IPS-11a (cell line): Measurements from ENCODE around the gene PRRG2.
A peak's percentile ranks its signal among the peaks of the same experiment; 100 is the strongest.

Source experiments
- H3K4me3 ChIP-seq: one replicate; pipeline ENCODE4 v1.5.1; 2013; ENCODE audit warnings: low read depth, low read length, control low read depth

The PRRG2 gene

DNA sequence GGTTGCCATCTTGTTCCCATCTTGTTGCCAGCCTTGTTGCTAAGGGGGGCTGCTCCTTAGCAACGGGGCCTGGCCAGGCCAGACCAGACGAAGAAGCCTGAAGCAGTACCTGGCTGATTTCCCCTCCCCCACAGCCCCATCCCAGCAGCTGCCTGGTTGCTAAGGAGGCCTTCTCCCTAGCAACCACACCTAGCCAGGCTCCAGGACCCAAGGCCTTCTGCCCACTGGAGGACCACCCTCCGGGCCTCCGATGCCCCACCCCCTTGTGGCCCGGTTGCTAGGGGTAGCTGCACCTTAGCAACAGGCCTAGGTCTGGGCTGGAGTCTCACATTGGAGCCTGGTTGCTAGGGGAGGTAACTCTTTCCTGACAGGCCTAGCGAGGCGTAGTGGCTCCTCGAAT, 3.9 kb downstream of the PRRG2 start:
- H3K4me3 ChIP-seq = no peak overlapping the region

DNA sequence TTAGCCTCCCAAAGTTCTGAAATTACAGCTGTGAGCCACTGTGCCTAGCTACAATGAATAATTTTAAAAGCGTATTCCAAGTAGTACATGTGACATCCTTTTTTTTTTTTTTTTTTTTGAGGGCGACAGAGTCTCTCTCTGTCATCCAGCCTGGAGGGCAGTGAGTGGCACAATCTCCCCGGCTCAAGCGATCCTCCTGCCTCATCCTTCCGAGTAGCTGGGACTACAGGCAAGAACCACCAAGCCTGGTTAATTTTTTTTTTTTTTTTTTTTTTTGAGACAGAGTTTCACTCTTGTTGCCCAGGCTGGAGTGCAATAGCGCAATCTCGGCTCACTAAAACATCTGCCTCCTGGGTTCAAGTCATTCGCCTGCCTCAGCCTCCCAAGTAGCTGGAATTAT, 6.1 kb downstream of the PRRG2 start:
- no peak overlapping the region for H3K4me3 ChIP-seq

- H3K4me3 ChIP-seq = no peak overlapping the region
Observed at GRCh38 chr19:49588365-49589122, 7.4 kb downstream of the PRRG2 start.

GRCh38 chr19:49589502-49589905, 8.4 kb downstream of the PRRG2 start:
- no peak overlapping the region for H3K4me3 ChIP-seq

DNA sequence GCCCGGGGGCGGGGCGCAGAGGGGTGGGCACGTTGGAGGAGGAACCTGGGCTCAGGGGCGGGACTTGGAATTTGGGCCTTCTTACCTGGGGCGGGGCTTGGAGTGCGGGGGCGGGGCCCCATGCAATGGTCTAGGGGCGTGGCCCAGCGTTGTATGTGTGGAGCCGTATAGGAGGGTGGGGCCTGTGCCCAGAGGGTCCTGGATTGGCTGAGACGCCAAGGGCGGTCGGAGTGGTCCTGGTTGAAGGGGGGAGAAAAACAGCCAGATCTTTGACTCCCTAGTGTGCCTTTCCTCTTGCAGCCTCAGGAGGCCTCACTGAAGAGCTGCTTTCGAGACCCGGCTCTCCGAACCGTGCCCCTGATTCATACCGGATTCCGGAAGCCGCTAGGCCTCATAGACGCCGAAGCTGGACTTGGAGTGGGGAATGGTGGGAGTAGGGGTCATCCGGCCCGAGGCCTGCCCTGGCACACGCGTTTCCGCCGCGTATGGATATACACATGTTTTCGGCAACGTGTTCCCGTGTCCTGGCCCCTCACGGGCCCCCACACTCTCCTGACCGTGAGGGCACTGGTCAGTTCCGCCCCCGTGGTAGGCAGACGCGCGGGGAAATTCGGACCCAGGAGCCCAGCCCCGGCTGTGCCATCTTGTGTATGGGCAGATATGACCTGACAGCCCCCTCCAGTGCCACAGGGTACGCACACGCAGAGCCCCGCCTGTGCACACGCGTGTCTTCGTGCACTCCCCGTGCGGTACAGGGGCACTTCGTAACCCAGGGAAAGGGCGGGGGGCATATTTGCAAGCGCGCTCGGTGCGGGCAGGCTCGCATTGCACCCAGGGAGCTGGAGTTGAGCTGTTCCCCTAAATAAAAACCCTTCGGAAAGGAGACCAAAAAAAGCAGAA, 9.2 kb downstream of the PRRG2 start:
- H3K4me3 ChIP-seq = peak overlapping the region; percentile 59

DNA sequence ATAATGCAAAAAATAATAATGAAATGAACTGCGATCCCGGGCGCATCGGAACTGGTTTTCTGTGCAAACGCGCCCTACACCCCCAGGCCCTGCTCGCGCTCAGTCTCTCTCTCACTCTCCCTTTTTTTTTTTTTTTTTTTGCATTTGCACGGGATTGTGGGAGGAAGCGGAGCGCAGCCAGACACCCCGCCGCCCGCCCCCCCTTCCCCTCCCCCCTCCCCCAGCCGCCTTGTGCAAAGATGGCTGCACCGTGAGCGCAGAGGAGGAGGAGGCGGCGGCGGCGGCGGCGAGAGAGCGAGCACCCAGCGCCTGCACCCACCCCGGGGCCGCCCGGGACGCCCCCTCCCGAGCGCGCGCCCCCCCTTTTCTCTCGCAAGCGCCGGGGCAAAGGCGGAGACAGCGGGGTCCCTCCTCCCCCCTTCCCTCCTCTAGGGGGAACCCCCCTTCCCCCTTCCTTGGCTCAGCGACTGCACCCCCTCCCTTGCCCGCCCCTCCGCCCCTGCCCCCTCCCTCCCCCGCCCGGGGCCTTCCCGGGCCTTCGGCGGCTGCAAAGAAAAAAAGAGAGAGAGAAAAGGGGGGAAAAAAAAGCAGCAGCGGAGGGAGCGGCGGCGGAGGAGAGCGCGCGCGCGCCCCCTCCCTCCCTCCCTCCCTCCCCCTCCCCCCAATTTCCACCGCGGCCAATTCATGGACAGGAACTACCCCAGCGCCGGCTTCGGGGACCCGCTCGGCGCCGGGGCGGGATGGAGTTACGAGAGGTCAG, 10.0 kb downstream of the PRRG2 start, which contains the start of gene PRR12:
Gene PRR12 (plus strand): TSS at position 212 of the 760 bp plus-strand sequence. CDS start 473 bp downstream, at position 685.
- peak within 1 kb of the TSS; percentile 89 for H3K4me3 ChIP-seq

- H3K4me3 ChIP-seq = peak overlapping the region; percentile 89
Observed at GRCh38 chr19:49591731-49592485, 10.8 kb downstream of the PRRG2 start.

DNA sequence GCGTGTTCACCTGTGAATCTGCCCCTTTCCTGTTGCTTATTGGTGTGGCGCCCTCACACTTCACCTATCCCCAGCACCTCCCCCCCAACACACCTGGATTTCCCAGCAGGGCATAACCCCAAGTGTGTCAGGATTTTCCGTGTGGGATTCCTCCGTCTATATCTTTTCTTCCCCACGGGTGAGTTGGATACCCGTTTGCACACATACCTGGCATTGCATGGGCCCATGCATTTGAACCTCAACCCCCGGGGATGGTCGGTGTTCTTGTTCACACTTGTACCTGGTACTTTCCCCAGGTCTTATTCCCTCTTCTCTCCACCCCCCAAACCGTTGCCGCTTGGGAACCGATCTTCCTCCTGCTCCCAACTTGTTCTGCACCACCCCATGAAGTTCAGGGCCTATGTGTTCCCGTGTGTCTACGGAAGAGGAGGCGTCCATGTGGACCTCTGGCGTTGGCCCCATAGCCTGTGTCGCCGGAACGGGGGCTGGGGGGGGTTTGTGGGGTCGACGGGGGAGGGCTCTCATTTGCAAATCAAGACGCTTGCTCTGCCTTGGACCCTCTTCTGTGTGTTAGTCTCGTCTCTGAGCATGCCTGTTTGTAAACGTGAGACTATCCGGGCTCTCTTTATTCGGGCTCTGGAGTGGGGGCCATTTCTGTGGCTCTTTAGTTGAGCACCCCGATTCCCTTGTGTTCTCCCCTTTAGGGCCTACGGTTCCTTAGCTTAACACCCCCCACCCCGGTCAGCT, 11.5 kb downstream of the PRRG2 start:
- H3K4me3 ChIP-seq = peak overlapping the region; percentile 89

DNA sequence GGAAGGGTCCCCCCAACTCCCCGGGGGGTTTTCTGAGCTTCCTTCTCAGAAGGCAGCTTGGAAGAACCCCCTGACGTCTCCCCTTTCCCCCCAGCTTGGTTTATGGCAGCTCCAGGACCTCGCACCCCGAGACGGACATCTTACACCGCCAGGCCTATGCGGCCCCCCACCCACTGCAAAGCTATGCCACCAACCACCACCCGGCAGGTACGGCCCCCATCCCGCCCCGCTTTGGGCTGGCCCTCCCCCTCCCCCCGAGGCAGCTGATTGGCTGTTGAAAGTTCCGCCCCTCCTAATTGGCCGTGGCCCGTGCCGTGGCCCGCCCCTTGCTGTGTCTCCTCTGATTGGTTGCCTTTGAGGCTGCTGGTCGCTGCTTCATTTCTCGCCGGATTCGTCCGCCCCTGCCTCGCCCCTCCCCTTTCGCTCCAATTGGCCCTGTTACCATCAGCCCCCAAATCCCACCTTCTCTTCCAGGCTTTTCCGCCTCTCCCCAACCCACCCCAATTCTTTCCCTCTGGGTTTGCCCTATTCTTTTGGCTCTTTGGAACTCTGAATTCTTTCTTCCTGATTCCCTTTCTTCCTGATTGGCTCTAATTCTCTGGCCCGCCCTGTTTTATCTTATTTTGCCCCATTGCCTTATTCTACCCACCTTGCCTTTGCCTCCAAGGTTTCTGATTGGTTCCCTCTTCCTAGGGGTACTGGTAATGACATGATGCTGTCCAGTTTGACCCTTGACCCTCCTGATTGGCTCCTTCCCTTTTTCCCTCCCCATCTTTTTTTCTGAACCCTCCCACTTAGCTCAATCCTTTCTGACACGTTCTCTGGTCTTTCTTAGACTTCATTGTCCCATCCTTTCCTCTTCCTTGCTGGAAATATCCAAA, 12.4 kb downstream of the PRRG2 start:
- peak overlapping the region; percentile 89 for H3K4me3 ChIP-seq

DNA sequence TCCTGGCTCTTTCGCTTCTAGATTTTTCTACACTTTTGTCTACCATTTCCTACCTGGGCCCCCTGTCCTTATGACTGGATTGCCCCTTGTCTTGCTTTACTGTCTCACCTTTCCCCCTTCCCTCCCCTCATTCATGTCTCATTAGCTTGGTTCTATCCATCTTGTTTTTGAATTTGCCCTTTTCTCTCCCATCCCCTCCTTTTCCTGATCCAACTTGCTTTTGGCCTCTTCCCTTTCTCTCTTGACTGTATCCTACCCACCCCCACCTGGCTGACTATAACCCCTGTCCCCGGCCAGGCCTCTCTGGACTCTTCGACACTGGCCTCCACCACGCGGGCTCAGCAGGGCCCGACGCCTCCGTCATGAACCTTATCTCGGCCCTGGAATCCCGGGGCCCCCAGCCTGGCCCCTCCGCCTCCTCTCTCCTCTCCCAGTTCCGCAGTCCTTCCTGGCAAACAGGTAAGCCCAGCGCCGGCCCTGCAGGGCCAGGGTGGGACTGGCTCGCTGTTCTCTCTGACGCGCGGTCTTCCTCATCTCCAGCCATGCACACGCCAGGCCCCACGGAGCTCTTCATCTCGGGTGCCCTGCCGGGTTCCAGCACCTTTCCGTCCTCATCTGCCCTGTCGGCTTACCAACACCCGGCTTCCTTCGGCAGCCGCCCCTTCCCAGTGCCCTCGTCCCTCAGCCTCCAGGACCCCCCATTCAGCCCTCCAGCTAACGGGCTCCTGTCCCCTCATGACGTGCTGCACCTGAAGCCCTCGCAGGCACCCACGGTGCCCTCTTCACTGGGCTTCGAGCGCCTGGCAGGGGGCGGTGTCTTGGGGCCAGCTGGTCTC, 13.3 kb downstream of the PRRG2 start:
- H3K4me3 ChIP-seq = no peak overlapping the region

- H3K4me3 ChIP-seq = no peak overlapping the region
Observed at GRCh38 chr19:49594993-49595818, 14.1 kb downstream of the PRRG2 start.

DNA sequence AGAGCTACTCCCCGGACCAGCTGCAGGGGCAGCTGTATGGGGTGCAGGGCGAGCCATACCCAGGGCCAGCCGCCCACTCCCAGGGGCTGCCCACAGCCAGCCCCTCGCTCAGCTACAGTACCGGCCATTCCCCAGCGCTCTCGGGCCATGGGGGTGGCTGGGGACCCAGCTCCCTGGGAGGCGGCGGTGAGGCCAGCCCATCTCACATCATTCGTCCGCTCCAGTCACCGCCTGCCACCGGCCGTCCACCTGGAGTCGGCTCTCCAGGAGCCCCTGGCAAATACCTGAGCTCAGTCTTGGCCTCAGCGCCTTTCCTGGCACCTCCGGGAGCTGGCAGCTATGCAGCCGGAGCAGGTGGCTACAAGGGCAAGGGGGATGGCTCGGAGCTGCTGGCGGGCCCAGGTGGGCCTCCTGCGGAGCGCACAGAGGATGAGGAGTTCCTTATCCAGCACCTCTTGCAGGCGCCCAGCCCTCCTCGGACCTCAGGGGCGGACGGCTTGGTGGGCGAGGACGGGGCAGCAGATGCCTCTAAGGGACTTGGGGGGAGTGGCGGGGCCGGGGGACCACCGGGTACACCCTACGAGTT, 14.8 kb downstream of the PRRG2 start:
- no peak overlapping the region for H3K4me3 ChIP-seq

GRCh38 chr19:49596407-49596806, 15.3 kb downstream of the PRRG2 start:
- no peak overlapping the region for H3K4me3 ChIP-seq

GRCh38 chr19:49596954-49597702, 16.0 kb downstream of the PRRG2 start:
- H3K4me3 ChIP-seq = no peak overlapping the region

GRCh38 chr19:49597703-49597974, 16.5 kb downstream of the PRRG2 start:
- H3K4me3 ChIP-seq = no peak overlapping the region
